ENCODE data around the gene MED12L.

DNA sequence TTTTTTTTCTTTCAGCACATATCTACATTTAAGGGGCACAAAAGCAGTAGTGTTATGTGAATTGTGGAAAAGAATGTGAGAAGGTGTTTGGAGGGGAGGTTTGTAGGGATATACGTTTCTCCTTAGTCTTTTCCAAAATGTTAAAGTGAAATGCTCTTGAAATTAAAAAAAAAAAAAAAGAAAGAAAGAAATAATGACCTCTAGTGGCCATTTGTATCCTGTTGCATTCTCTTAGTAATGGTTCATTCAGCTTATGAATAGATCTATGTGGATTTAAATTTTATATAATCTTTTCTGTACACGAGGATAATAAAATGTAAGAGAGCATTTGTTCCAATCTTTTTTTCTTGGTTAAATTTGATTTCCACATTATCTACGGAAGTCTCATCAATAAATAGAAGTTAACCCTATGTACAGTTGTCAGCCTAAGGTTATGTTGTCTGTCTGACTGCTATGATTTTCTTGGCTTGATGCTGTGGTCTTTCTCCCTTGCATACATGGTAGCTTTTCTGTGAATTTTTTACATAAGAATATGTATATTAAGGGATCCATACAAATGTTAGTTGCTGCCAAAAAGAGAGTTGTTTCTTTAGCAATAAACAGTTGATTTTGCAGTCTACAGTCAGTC is 242.2 kb downstream of the MED12L start:
- TF ChIP-seq ZNF391 (tag by site-specific recombination; IDR thresholded peaks at IDR 0.05; ENCODE audit: borderline replicate concordance, low read depth) (no peak), SETDB1 (IDR thresholded peaks at IDR 0.05; ENCODE audit: insufficient read length, low read length) (no peak), CTCF (tag by site-specific recombination; IDR thresholded peaks at IDR 0.05) (no peak), ZBTB7A (tag by site-specific recombination; IDR thresholded peaks at IDR 0.05; ENCODE audit: low read depth) (no peak), ZNF184 (tag by site-specific recombination; IDR thresholded peaks at IDR 0.05) (no peak), TCF7L2 (IDR thresholded peaks at IDR 0.05; ENCODE audit: borderline replicate concordance, low read depth, low read length) (no peak)
- TF ChIP-seq, protein P1, sequence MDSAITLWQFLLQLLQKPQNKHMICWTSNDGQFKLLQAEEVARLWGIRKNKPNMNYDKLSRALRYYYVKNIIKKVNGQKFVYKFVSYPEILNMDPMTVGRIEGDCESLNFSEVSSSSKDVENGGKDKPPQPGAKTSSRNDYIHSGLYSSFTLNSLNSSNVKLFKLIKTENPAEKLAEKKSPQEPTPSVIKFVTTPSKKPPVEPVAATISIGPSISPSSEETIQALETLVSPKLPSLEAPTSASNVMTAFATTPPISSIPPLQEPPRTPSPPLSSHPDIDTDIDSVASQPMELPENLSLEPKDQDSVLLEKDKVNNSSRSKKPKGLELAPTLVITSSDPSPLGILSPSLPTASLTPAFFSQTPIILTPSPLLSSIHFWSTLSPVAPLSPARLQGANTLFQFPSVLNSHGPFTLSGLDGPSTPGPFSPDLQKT (IDR thresholded peaks at IDR 0.05; ENCODE audit: borderline replicate concordance, low read depth, low read length) = no peak

Measured in HEK293 (cell line).